DOHH2 (cell line): ENCODE results near the gene TAC1.

Experiments
- EZH2phosphoT487 ChIP-seq: fragments of 200-600 bp; sonication (generic); IDR thresholded peaks from 2 replicates; pipeline ENCODE4 v1.6.1; 2017; ENCODE audit warnings: borderline replicate concordance, mild to moderate bottlenecking, antibody characterized with exemption, low read length, moderate library complexity, mixed read lengths
- TF ChIP-seq, protein P1 (sequence below): fragments of 200-600 bp; sonication (generic); IDR thresholded peaks from one replicate; pipeline ENCODE4 v1.5.1; 2014; ENCODE audit warnings: antibody characterized with exemption, mild to moderate bottlenecking, low read depth, low read length; ENCODE audit not compliant: poor library complexity, severe bottlenecking

- TF ChIP-seq, protein P1, sequence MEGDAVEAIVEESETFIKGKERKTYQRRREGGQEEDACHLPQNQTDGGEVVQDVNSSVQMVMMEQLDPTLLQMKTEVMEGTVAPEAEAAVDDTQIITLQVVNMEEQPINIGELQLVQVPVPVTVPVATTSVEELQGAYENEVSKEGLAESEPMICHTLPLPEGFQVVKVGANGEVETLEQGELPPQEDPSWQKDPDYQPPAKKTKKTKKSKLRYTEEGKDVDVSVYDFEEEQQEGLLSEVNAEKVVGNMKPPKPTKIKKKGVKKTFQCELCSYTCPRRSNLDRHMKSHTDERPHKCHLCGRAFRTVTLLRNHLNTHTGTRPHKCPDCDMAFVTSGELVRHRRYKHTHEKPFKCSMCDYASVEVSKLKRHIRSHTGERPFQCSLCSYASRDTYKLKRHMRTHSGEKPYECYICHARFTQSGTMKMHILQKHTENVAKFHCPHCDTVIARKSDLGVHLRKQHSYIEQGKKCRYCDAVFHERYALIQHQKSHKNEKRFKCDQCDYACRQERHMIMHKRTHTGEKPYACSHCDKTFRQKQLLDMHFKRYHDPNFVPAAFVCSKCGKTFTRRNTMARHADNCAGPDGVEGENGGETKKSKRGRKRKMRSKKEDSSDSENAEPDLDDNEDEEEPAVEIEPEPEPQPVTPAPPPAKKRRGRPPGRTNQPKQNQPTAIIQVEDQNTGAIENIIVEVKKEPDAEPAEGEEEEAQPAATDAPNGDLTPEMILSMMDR: no peak
- TF ChIP-seq EZH2phosphoT487: no peak
Observed at GRCh38 chr7:97685952-97686351, 45.9 kb upstream of the TAC1 start.
